Neural progenitor cell (in vitro differentiated cells): ENCODE results near the gene ERICH6B. TPM values are rescaled to one million over a fixed set of nuclear protein-coding genes. Genes with fewer than 3 reads are reported as not detected.

ENCODE experiments used
- DNase-seq: peaks from one replicate; pipeline ENCODE4 v3.0.0-alpha.2; 2016; ENCODE audit warnings: low spot score
- H2AFZ ChIP-seq: fragments of 200-600 bp; sonication (generic); replicated peaks from 2 replicates; pipeline ENCODE4 v1.6.1; 2016; ENCODE audit warnings: antibody characterized with exemption
- H3F3A ChIP-seq: fragments of 200-600 bp; sonication (generic); 2 replicates; pipeline ENCODE4 v1.6.1; 2016; ENCODE audit warnings: antibody characterized with exemption, low read depth
- H3K27ac ChIP-seq: fragments of 200-600 bp; sonication (generic); 2 replicates; pipeline ENCODE4 v1.5.1; 2016; ENCODE audit warnings: mild to moderate bottlenecking
- H3K27me3 ChIP-seq: fragments of 200-600 bp; sonication (generic); 2 replicates; pipeline ENCODE4 v1.6.1; 2016; ENCODE audit warnings: mild to moderate bottlenecking, moderate library complexity
- H3K36me3 ChIP-seq: fragments of 200-600 bp; sonication (generic); 2 replicates; pipeline ENCODE4 v1.5.1; 2016
- H3K4me1 ChIP-seq: fragments of 200-600 bp; sonication (generic); 2 replicates; pipeline ENCODE4 v1.6.1; 2016; ENCODE audit warnings: mixed run types
- H3K4me2 ChIP-seq: fragments of 200-600 bp; sonication (generic); 2 replicates; pipeline ENCODE4 v1.6.1; 2016
- H3K4me3 ChIP-seq: fragments of 200-600 bp; sonication (generic); 2 replicates; pipeline ENCODE4 v1.5.1; 2016
- H3K79me2 ChIP-seq: fragments of 200-600 bp; sonication (generic); 2 replicates; pipeline ENCODE4 v1.6.1; 2016; ENCODE audit warnings: low read depth
- H3K9ac ChIP-seq: fragments of 200-600 bp; sonication (generic); 2 replicates; pipeline ENCODE4 v1.6.1; 2016
- H3K9me3 ChIP-seq: fragments of 200-600 bp; sonication (generic); 2 replicates; pipeline ENCODE4 v1.5.1; 2016; ENCODE audit warnings: low read depth
- H4K20me1 ChIP-seq: fragments of 200-600 bp; sonication (generic); 2 replicates; pipeline ENCODE4 v1.6.1; 2016; ENCODE audit warnings: low read depth
- H3K27ac Mint-ChIP-seq: 3 replicates; pipeline ENCODE4 v1.8.0; 2021; ENCODE audit warnings: mixed read lengths
- H3K27me3 Mint-ChIP-seq: 2 replicates; pipeline ENCODE4 v1.8.0; 2022; ENCODE audit warnings: low read depth, mild to moderate bottlenecking, inconsistent platforms, moderate library complexity, mixed read lengths; ENCODE audit not compliant: insufficient read depth
- H3K36me3 Mint-ChIP-seq: 3 replicates; pipeline ENCODE4 v1.8.0; 2021; ENCODE audit warnings: mixed read lengths
- H3K4me1 Mint-ChIP-seq: 3 replicates; pipeline ENCODE4 v1.8.0; 2021; ENCODE audit warnings: mixed read lengths
- H3K4me3 Mint-ChIP-seq: 3 replicates; pipeline ENCODE4 v1.8.0; 2021; ENCODE audit warnings: mild to moderate bottlenecking, moderate library complexity, mixed read lengths
- H3K9me3 Mint-ChIP-seq: 3 replicates; pipeline ENCODE4 v1.8.0; 2020; ENCODE audit warnings: mixed read lengths
- EZH2 ChIP-seq: fragments of 200-600 bp; sonication (generic); IDR thresholded peaks from 2 replicates; pipeline ENCODE4 v1.6.1; 2017; ENCODE audit warnings: antibody characterized with exemption, mild to moderate bottlenecking, moderate library complexity
- EZH2phosphoT487 ChIP-seq: fragments of 200-600 bp; sonication (generic); IDR thresholded peaks from 2 replicates; pipeline ENCODE4 v1.6.1; 2017; ENCODE audit warnings: antibody characterized with exemption
- total RNA-seq: library from RNA; depleted of rRNA; stranded (reverse); fragments of >200 nt; gene quantifications from 2 replicates; pipeline ENCODE4 v1.2.3, GENCODE V29; 2015; ENCODE audit warnings: low replicate concordance
- TF ChIP-seq, protein P1 (sequence below): fragments of 200-600 bp; sonication (generic); IDR thresholded peaks from 2 replicates; pipeline ENCODE4 v1.5.1; 2017; ENCODE audit warnings: antibody characterized with exemption, mild to moderate bottlenecking

The ERICH6B gene
- total RNA-seq, 1 donor from 2014 or later, result not detected

DNA sequence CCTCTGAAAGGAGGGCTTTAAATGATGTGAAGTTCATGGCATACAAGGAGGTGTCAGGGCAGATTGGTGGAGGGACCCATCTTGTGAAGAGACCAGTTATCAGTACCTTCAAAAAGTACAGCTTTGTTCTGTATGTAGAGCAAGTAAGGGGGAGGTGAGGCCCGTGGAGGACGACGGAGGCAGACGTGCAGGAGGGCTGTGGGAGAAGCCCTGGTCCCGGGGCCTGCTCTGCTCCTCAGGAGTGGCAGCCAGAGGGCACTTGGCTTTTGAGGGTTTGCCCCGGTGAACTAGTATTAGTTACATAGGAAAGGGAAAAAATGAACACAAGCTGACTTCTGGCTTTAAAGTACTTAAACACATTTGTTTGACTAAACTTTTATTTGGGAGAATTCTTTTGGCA is 108.7 kb downstream of the ERICH6B start:
- H3K27ac Mint-ChIP-seq, result no peak overlapping the region
- H3K9me3 Mint-ChIP-seq, result no peaks in the 10 kb centered on the region
- no peak overlapping the region for H3K4me3 Mint-ChIP-seq
- peaks cover 36% of the 10 kb centered on the region for H3K36me3 Mint-ChIP-seq
- no peak for TF ChIP-seq EZH2
- TF ChIP-seq, protein P1, sequence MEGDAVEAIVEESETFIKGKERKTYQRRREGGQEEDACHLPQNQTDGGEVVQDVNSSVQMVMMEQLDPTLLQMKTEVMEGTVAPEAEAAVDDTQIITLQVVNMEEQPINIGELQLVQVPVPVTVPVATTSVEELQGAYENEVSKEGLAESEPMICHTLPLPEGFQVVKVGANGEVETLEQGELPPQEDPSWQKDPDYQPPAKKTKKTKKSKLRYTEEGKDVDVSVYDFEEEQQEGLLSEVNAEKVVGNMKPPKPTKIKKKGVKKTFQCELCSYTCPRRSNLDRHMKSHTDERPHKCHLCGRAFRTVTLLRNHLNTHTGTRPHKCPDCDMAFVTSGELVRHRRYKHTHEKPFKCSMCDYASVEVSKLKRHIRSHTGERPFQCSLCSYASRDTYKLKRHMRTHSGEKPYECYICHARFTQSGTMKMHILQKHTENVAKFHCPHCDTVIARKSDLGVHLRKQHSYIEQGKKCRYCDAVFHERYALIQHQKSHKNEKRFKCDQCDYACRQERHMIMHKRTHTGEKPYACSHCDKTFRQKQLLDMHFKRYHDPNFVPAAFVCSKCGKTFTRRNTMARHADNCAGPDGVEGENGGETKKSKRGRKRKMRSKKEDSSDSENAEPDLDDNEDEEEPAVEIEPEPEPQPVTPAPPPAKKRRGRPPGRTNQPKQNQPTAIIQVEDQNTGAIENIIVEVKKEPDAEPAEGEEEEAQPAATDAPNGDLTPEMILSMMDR, result no peak
- no peak for TF ChIP-seq EZH2phosphoT487
- no peaks in the 10 kb centered on the region for H3K27me3 ChIP-seq
- no peak overlapping the region for H3K4me3 ChIP-seq
- peaks cover 18% of the 10 kb centered on the region for H3F3A ChIP-seq
- DNase-seq, result no peak
- H4K20me1 ChIP-seq, result peaks cover 14% of the 10 kb centered on the region
- H3K27ac ChIP-seq, result no peak overlapping the region
- H3K9me3 ChIP-seq, result no peaks in the 10 kb centered on the region
- H3K4me1 Mint-ChIP-seq, result peaks cover 11% of the 10 kb centered on the region
- no peaks in the 10 kb centered on the region for H3K27me3 Mint-ChIP-seq
- H3K9ac ChIP-seq, result no peak overlapping the region
- no peaks in the 10 kb centered on the region for H3K79me2 ChIP-seq
- H3K36me3 ChIP-seq, result no peaks in the 10 kb centered on the region
- H2AFZ ChIP-seq, result no peak overlapping the region
- H3K4me1 ChIP-seq, result peaks cover 14% of the 10 kb centered on the region
- H3K4me2 ChIP-seq, result no peak overlapping the region

GRCh38 chr13:45503658-45504057 is 111.9 kb downstream of the ERICH6B start:
- Mint-ChIP-seq H3K4me1 (no peaks in the 10 kb centered on the region), H3K27me3 (no peaks in the 10 kb centered on the region), H3K27ac (no peak overlapping the region), H3K4me3 (no peak overlapping the region), H3K36me3 (peaks cover 39% of the 10 kb centered on the region), H3K9me3 (peaks cover 3% of the 10 kb centered on the region)
- no peak overlapping the region for H3K4me3 ChIP-seq
- no peak overlapping the region for H3K4me2 ChIP-seq
- no peaks in the 10 kb centered on the region for H3K27me3 ChIP-seq
- no peaks in the 10 kb centered on the region for H3K79me2 ChIP-seq
- no peak overlapping the region for H3K9ac ChIP-seq
- peaks cover 6% of the 10 kb centered on the region for H3K36me3 ChIP-seq
- no peaks in the 10 kb centered on the region for H4K20me1 ChIP-seq
- H3K4me1 ChIP-seq, result no peaks in the 10 kb centered on the region
- H3K27ac ChIP-seq, result no peak overlapping the region
- H2AFZ ChIP-seq, result no peak overlapping the region
- no peaks in the 10 kb centered on the region for H3K9me3 ChIP-seq
- no peaks in the 10 kb centered on the region for H3F3A ChIP-seq
- TF ChIP-seq EZH2 (no peak), EZH2phosphoT487 (no peak)
- TF ChIP-seq, protein P1, result no peak
- DNase-seq, result no peak

DNA sequence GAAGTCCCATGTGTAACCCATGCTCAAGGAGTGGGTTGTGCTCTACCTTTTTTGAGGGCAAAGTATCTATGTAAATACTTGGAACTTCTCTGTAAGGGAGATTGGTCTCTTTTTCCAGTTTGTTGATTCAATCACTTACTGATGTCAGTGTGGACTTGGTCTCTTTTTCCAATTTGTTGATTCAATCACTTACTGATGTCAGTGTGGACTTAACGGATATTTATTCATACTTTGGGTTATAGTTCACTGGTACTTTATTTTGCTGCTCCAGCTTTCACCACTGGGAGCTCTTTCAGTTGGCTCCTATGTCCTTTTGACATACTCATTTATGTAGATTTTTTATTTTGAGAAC is 114.4 kb downstream of the ERICH6B start:
- no peaks in the 10 kb centered on the region for H3K27me3 Mint-ChIP-seq

More for the DNA sequence above, 114.4 kb downstream of the ERICH6B start:
- Histone ChIP-seq H3F3A (no peaks in the 10 kb centered on the region), H3K36me3 (peaks cover 14% of the 10 kb centered on the region), H4K20me1 (no peaks in the 10 kb centered on the region), H2AFZ (no peak overlapping the region), H3K27me3 (no peaks in the 10 kb centered on the region), H3K79me2 (no peaks in the 10 kb centered on the region), H3K4me2 (no peak overlapping the region), H3K4me1 (no peaks in the 10 kb centered on the region), H3K9me3 (no peaks in the 10 kb centered on the region), H3K27ac (no peak overlapping the region), H3K4me3 (no peak overlapping the region), H3K9ac (no peak overlapping the region)
- peaks cover 45% of the 10 kb centered on the region for H3K36me3 Mint-ChIP-seq
- peaks cover 5% of the 10 kb centered on the region for H3K9me3 Mint-ChIP-seq
- no peak for DNase-seq
- no peak overlapping the region for H3K4me3 Mint-ChIP-seq
- H3K27ac Mint-ChIP-seq, result no peak overlapping the region
- TF ChIP-seq EZH2 (no peak), EZH2phosphoT487 (no peak)
- TF ChIP-seq, protein P1, result no peak
- no peaks in the 10 kb centered on the region for H3K4me1 Mint-ChIP-seq
